NCI-H345 (cell line): ENCODE results near the gene CDK6.
A peak's percentile ranks its signal among the peaks of the same experiment; 100 is the strongest.

Experiments
- DNase-seq: peaks from one replicate; lab custom pipeline; 2025; lab: John Stamatoyannopoulos, UW

Gene CDK6

DNA sequence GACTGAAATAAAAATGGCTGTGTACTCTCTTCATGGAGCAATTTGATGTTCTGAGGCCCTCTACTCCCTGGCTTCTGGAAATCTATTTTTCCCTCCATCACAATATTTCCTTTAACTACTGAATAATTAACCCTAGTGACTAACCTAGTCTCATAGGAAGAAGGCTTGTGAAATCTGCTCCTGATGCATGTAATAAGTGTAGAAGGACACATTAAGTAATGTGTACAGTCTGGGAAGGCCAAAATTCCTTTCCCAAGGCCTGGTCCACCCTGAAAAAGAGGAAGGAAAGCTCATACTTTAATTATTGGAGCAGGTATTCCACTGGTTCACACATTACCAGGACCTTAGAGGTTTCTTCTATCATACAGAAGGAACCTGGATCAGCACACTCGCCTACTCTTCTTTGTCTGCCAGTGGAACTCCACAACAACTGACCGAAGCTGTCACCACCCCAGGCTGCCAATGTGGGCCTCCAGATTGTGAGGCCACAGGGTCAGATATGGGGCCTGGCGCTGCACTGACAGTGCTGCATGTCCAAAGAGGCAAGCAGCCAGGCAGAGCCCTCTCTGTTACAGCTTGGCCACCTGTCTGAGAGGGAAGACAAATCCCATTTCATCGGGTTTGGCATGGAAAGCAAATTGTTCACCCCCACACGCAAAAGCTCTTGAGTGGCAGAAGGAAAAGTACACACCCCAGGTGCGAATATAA, 191.8 kb downstream of the CDK6 start:
- no peak for DNase-seq

DNA sequence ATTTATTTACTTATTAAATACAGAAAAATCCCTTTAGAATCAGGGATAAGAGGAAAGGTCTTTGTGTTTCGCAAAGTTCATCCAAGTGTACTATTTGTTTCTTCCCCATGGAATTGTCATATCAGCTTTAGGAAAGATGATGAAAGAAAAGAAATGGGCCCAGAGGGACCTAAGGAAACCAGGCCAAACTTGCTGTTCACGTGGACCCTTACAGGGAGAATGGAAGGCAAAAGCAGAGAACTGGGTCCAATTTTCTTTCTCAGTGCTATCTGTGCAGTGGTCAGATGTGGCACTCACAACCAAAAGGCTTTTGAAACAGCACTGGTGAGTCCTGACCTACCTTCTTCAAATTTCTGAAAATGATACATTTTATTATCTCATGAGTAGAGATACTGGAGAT, 192.6 kb downstream of the CDK6 start:
- DNase-seq: no peak

DNA sequence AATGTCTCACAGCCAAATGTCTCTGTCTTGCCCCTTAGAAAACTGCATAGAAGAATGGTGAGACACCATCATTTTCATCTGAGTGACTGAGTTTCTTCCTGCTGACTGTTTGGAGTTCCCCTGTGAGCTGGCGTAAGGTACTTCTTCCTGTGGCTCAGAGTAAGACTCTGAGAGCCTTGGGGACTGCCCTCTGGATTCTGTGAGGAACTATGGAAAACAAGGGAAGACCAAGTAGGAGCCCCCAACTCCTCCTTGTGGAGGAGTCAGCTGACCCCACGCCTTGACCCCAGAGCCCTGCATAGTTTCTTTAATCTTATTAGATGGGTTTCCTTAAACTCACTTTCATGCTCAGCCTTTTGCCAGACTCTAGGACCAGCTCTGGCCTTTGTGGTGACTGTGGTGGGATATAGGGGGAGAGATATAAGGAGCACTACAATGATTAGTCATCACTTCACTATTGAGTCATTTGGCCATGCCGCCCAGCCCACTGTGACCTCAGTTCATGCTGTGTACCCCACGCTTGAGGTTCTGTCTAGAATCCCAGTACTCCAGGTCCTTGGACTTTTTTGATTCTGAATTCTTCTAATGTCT, 194.4 kb downstream of the CDK6 start:
- no peak for DNase-seq

DNA sequence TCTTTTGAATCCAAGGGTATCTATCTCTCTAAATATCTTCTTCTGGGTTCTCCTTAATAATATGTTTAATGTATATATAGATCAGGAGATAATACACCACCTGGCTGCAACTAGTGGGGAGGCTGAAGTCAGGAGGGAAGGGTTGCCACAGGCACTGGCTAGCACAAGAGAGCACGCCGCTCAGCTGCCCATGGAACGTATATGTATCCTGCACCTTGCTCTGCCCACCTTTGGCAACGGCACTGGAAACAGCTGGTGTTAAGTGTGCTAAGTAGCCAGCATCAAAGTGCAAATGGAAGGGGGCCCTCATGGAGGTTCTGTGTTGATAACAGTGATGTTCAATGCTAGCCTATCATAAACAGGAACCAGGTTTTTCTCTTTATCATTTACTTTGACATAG, 196.4 kb downstream of the CDK6 start:
- DNase-seq: no peak

DNA sequence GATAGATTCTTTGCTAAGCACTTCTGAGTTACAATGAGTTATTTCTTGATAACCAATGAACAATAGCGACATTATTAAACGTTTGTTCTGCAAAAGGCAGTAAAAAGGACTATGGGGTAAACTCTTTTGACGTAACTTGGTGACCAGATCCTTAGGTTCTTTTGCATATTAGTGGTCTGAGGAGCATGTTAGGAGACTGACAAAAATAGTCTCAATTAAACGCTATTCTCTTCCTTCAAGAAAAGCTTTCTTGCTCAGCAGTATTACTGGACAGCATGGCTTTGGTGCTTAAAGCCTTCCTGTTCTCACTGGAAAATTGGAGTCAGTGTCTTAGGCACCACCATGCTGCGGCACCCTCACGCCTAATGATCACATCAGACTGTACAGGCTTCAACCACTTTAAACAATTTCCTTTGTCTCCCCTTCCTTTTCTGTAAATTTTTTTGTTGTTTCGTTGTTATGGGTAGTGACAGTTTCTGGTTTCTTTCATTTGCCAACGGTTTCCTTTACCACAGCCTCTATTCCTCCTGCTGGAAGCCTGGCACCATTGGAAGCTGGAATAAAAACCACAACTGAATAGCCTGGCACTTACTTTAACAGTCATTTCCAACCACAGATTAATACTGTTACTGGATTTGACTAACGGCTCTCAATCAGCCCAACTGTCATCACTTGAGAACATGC, 197.0 kb downstream of the CDK6 start:
- DNase-seq: no peak

DNA sequence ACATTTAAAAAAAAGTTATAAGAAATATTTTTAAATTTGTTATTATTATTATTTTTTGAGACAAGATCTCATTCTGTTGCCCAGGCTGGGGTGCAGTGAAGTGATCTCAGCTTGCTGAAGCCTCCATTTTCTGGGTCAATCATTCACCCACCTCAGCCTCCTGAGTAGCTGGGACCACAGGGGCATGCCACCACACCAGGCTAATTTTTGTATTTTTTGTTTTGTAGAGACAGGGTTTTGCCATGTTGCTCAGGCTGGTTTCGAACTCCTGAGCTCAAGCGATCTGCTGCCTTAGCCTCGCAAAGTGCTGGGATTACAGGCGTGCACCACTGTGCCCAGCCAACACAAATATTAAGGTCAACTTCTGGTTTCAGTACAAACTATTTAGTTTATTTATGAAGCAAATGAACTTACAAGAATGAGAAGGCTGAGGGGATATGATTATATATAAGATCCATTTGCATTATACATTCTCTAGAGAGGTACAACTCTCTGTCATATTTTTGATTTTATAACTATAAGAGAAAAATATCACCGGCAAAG, 200.3 kb downstream of the CDK6 start:
- DNase-seq: no peak

DNA sequence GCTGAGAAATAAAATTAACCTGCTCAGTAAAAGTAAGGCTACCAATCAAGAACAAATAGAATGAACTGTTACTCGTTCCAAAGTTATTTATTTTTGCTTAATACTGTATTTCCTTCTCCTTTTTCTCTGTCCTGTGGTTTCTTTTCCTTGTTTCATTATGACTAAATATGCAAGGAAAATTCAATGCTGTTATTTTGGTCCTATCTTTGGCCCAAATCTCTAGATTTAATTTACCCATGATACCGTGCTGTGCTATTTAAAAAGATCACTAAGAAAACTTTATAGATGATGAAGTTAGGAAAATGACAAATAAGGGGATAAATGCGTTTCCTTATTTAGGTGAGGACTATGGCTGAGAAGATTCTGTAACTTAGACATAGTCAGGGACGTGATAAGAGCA, 200.8 kb downstream of the CDK6 start:
- no peak for DNase-seq

DNA sequence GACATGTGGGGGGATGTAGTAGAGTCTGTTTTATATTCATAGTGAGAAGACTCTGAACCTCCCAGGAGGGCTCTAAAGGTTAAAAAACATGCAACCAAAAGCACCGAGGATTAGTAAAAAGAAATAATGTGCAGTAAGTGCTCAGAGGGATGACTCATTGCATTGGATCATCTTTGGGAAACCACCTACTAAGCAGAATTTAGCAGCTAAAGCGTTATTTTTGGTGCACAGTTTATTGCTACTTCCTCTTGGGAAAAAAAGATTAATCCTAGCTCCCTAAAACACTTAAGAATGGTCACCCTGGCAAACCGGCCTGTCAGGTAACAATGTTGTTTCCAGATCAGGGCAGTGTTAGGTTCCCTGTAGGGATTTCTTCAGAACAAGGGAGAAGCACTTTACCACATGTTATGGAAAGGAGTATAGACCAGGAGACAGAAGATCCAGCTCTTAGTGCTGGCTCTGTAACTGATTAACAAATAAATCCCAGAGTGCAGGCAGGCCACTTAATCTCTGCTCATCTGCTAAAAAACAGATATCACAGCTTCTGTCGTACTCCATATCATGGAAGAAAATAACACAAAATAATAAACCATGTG, 201.4 kb downstream of the CDK6 start:
- no peak for DNase-seq

DNA sequence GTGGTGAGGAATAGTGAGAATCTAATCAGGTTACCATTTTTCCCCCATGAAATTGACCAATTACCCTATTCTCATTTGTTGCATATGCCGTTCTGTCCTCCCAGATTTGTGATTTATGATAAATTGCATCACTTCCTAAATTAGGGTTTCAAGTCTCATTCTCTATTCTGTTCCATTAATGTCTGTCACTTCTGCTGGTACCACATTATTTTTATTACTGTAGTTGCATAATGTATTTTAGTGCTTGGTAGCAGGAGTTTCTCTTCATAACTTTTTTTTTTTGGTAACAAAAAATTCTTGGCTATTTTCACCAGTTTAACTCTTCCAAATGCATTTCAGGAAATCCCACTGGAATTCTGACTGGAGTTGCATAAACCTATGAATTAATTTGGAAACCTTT, 202.2 kb downstream of the CDK6 start:
- no peak for DNase-seq

DNA sequence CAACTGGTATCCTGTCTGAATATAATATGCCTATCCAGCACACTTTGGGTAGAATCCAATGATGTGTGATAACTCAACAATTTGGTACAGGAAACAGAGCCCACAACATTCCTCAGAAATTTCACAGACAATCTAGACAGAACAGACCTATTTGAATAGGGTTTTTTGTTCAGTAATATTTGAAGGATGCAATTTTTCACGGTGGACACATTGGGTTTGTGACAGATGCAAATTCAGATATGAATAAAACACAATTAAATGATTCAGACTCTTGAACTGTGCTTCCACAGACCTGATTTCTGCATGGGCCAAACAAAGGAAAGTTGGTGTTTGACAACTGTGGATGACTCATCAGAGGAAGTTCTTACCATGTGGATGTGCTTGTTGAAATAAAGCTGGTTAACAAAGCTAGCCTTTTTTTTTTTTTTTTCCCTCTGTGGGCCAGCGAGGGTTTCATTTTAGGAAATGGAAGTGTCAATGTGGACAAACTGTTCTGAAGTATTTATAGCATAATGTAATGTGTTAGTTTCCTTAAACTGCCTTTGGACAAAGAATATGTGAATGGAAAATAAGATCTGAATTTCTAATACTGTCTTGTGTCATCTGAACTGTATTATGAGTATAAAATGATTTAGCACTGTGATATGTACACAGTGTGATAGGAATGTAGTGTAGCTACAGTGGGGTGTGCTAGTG, 203.0 kb downstream of the CDK6 start:
- peak; percentile 23 for DNase-seq

DNA sequence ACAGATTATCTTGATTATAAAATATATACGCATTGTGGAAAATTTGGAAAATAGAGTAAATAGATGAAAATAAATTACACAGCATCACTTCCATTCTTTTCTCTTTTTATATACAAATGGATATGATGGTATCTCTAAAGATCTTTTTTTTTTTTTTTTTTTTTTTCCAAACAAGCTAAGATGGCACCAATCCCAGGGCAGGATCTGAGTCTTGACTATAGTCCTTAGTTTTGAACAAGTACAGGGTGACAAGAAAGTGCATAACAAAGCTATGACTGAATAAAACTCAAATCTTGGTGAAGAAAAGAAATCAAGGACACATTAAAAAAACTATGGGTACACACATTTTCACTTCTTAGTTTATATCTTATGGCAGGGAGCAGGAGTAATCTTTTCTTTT, 203.6 kb downstream of the CDK6 start:
- DNase-seq: no peak

DNA sequence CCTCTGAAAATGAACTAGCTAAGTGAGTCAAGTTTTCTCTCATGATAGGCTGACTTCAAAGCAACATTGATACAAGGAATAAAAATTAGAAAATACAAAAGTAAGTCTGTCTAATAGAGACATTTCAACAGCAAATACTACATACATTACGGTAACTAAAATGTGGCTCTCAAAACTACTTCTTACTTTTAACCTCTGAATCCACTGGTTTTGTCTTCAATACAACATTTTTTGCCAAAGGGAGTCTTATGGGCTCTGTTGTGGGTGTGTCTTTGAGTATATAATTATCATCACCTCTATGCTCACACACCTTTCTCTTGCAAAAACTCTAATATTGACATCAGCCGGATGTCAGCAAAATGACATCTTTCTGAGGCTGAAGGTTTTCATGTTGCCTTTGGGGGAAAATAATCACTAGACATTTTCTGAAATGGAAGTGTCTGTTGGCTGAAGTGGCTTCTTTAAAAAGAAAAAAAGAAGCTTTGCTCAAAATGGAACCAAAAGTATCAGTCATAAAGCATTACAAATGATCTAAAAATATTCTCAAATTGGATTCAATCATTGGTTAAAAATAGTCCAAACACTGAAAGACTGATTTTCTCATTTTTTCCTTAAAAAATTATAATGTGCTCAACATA, 204.4 kb downstream of the CDK6 start:
- no peak for DNase-seq

DNA sequence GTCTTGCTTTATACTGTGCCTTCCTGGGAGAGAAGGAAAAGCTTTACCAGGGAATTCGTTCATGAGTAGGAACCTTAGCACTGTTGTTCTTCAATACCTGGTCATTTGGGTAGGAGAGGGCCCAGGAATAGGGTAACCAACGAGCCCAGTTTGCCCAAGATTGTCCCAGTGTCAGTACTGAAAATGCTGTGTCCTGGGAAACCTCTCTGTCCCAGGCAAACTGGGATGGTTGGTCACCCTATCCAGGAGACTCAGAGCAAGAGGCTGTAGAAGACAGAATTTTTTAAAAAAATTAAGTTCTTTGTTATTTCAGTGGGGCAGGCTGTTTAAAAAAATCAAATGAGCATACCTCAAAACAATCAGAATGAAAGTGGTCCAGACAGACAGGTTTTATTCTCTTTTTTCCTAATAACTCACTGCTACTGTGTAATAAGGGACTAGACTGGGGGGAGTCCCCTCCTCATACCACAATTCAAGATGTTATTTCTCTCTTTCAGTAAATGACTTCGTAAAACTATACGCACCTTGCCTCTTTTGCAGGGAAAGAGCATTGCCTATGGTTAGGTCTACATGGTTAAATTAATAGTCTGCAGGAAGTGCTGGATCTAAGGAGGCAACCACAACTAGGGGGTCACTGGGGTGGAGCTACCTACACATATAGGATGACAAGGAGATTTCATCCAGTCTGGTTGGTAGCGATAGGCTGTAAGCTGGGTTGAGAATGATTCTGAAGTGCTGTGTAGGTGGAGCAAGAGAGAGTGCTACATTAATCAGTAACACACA, 205.1 kb downstream of the CDK6 start:
- DNase-seq: no peak

DNA sequence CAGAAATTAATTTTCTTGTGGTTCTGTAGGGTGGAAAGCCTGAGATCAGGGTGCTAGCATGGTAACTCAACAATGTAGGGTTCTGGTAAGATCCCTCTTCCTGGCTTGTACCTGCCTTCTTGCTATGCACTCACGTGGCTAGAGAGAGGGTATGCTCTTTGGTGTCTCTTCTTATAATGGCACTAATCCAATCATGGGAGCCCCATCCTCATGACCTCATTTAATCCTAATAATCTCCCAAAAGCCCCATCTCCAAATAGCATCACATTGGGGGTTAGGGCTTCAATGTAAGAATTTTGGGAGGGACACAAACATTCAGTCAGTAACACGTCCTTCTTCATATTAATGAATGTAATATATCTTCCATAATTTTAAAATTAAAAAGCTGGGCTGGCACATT, 206.6 kb downstream of the CDK6 start:
- no peak for DNase-seq

DNA sequence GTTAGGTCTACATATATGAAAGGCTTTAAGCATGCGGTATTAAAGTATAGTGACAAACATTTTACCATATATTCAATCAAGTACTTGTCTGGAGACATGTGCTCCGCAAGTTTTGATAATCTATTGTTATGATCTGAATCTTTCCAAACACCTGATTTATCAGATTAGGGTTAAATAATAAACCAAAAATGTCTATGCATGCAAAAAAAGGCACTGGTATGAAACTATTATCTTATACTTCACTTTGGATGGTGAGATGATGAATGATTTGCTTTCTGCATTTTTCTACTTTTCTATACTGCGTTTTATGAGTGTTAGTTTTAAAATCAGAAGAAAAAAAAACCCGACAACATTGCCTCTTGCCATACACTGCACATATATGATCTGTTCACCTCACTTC, 208.4 kb downstream of the CDK6 start:
- no peak for DNase-seq

DNA sequence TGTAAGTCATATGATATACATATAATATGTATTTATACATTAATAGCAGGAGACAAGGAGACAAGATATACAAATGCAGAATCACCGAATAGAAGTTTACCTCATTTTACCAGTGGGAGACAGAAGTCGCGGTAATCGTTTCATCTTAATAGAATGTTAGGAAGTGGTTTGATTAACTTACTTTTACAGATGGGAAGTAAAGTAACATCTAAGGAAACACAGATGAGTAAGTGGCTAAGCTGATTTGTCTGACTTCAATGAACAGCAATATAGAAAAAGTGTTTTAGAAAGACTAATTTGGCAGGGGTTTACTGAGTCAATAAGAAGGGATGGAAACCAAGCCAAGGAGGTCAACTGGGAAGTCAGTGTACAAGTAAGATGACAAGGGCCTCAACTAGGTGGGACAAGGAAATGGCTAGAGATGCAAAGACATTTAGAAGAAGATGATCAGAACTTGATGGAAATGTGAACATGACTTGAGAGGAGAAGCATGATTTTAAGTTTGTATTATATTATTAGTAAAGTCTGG, 210.0 kb downstream of the CDK6 start:
- DNase-seq: no peak

DNA sequence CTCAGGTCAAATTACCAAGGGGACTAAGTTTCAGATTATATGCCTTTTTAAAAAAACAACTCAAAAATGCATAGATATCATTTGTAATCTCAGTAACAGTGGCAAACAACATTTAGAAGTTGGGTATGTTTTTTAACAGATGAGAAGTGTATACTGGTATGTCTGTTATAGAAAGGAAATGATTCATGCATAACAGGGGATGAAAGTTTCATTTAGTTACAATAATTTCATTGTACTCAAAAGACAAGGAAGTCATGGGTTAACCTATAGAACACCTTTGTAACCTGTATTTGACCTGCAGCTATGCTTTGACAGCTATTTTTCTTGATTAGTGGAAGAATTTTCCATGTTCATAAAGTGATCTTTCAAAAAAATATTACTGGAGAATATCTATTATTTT, 210.8 kb downstream of the CDK6 start:
- DNase-seq: no peak

DNA sequence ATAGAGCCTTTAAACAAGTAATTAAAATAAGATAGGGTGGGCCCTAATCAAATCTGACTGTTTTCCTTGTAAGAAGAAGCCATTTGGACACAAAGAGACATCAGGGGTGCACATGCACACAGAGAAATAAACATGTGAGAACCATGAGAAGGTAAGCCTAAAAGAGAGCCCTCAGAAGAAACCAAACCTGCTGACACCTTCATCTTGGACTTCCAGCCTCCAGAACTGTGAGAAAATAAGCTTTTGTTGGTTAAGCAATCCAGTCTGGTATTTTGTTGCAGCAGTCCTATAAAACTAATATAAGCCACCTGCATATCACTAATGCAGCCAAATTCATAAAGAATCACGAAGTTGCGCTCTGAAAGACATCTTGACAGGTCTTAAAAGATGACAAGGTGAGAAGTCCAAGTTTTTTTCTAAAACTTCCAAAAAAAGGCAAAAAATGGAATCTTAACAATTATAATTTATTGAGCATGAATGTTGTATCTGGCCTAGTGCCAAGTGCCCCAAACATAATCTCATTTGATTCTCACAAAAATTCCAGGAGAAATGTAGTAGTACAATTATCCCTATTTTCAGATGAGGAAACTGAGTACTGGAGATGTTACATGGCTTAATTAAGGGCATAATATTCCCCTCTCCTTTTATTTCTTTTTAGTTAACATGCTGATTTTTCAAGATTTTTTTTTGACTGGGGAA, 211.9 kb downstream of the CDK6 start:
- no peak for DNase-seq

DNA sequence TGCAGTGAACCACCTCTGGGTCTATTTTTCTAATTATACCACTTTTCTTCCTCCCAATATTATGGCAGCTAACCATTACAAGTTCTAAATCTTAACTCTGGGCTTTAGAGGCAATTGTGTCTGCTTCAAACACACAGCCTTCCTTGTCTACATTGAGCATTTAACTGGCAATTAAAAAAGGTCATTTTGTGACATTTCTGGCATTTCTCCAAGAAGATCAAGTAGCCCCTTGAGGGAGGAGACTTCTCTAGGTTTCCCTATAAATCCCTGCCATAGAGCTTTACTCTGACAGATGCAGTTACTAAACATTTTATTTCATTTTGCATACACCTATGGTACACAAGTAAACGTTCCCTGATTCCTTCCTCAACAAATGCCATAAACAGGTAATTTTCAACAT, 212.8 kb downstream of the CDK6 start:
- no peak for DNase-seq

DNA sequence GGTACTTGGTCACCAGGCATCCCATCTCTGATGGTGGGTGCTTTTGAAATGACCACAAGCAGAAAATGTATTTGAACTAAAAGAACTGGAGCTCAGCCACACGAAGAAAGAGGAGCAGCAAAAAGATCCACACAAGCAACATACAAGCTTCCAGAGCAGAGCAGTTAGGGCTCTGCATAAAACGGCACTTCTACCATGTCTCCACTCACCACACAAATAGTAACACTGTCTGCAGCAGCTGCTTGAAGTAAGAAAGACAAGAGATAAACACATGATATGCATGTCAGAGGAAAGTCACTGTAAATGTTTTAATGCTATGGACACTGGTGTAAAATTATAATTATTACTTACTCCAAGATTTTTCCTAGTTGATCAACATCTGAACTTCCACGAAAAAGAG, 213.7 kb downstream of the CDK6 start:
- DNase-seq: no peak
